Activated CD4-positive, alpha-beta T cell treated with anti-CD3 and anti-CD28 coated beads, Interleukin-2, amount 50 U/mL, for 1 hour (primary cell): ENCODE data around the gene LCE7A.

Experiments
- DNase-seq: peaks from one replicate; pipeline ENCODE4 v3.0.0-alpha.2; 2020

The LCE7A gene

GRCh38 chr1:152880907-152881306, 21.1 kb downstream of the LCE7A start:
- DNase-seq = no peak

DNA sequence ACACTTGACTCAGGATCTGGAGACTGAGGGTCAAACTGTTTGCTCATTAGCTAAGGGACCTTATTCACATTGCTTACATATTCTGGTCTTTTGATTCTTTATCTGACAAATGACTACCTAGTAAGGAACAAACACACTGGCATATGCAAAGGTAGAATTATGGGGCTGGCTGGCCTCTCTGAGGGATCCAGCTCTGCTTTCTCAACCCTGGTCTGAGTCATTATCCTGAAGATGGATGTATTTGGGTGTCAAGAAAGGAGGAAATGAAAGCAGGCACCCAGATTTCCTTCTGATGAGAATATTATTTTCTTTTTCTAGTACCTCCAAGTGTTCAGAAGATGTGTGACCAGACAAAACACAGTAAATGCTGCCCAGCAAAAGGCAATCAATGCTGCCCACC, 24.3 kb downstream of the LCE7A start:
- no peak for DNase-seq

GRCh38 chr1:152884506-152884905, 24.7 kb downstream of the LCE7A start:
- DNase-seq = no peak

- no peak for DNase-seq
These were observed 25.3 kb downstream of the LCE7A start for GRCh38 chr1:152884966-152885624.

- no peak for DNase-seq
These were observed 26.3 kb downstream of the LCE7A start for GRCh38 chr1:152886085-152886484.

GRCh38 chr1:152886758-152887409, 27.1 kb downstream of the LCE7A start:
- no peak for DNase-seq

GRCh38 chr1:152888126-152888525, 28.3 kb downstream of the LCE7A start:
- DNase-seq = no peak

DNA sequence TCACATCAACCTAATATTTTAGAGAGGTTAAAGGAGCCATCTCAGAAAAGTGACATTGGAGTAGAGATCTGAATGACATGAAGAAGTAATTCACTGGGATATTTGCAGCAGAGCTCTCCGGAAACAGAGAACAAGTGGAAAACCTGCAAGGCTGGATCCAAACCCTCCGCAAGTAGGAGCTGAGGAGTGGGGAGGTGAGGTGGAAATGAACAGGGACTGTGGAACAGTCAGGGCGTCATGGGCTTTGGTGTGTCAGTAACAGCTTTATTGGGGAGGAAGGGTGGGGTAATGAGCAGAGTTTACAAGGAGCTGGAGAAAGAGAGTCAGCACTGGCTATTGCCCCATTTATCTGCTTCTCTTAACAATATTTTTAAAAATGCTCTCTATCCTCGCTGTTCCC, 39.2 kb downstream of the LCE7A start:
- DNase-seq = no peak

DNA sequence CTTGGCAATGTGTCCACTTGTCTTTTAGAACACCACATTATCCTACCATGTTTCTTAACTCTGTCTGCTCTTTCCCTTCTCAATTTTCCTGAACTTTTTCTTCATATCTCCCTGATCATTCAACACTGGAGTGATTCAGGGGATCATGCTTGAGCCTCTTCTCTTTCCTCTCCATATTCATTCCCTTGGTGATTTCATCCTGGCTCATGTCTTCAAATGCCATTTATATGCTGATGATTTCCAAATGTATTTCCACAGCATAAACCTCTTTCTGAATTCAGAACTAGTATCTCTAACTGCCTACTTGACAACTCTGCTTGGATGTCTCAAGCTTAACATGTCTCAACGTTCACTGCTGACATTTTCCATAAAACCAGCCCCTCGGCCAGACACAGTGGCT, 40.1 kb downstream of the LCE7A start:
- no peak for DNase-seq

GRCh38 chr1:152901631-152902030, 41.8 kb downstream of the LCE7A start:
- no peak for DNase-seq

DNA sequence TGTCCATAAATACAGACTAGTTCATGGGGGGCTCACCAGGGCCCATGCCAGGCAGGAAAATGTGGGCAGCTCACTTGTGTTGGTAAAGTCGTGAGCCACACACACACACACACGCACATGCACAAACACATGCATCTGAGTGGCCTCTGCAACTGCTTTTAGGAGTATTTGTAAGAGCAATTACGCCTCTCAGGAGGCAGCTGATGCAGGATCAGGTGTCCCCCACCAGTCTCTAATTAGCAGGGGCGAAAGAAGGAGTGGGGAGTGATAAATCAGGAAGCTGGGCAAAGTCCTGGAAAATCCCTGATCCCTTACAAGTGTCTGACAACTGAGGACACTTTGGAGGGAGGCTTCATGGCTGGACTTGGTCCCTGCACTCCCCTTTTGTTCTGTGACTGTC, 42.8 kb downstream of the LCE7A start:
- DNase-seq = no peak

DNA sequence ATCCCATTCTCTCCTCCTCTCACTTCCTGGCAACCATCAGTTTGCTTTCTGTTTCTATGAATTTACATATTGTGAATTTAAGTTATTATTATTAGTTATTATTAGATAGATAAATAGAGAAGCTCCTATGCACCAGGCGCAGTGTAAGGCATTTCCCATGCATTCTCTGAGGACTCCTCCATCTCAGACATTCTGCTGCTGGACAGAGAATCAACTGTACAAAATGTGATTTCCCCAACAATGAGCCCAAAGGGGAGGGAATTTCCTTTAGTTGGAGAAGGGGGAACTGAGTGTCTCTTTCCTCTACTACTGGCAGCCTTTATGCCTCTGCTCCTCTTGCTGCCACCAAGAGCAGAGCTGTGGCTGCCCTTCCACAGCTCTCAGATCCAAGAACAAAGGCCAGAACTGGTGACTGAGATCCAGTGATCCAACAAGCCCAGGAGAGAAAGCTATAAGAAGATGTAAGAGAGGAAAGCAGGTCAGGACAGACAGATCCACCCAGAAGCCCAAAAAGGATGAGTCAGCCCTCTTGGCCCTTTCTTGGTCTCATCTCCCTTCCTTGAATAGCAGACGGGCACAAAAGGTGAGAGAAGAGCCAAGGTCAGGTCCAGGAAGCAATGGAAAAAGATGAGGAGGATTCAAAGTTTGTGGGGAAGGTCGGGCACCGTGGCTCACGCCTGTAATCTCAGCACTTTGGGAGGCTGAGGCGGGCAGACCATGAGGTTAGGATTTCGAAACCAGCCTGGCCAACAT, 45.1 kb downstream of the LCE7A start:
- no peak for DNase-seq

DNA sequence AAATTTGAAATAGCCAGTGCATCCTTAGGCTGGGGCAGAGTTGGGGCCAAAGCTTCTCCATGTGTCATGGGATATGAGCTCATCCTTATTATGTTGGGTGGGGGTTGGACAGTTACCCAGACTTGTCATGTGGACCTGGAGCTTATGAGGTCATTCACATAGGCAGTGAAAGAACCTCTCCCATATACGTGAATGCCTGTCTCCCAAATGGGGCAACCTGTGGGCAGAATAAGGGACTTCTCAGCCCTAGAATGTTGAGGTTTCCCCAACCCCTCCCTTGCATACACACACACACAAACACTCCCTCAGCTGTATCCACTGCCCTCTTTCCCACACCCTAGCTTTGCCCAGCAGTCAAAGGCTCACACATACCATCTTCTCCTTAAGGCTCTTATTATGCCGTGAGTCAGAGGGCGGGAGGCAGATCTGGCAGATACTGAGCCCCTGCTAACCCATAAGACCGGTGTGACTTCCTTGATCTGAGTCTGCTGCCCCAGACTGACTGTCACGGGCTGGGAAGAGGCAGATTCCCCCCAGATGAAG, 46.3 kb downstream of the LCE7A start:
- DNase-seq = no peak

DNA sequence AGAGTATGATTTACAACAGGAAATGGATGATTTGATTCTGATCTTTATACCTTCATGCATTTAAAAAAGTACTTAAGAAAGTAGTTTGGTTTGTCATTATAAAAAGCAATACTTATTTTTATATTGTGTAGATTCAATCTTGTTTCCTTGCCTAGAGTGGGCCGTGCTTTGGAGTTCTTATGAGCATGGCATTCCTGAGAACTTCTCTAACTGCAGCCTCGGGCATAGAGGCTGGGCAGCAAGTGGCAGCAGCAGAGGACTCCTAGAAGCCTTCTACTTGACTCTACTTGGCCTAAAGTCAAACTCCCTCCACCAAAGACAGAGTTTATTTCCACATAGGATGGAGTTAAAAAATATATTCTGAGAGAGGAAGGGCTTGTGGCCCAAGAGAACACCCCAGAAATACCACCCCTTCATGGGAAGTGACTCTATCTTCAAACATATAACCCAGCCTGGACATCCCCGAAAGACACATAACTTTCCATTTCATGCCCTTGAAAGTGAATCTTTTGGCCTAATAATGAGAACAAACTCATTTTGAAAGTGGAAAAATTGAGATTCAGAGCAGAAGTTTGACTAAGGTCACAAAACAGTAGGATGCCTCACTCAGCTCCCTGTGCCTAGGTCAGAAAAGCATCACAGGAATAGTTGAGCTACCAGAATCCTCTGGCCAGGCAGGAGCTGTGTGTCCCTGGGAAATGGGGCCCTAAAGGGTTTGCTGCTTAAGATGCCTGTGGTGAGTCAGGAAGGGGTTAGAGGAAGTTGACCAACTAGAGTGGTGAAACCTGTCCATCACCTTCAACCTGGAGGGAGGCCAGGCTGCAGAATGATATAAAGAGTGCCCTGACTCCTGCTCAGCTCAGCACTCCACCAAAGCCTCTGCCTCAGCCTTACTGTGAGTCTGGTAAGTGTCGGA, 48.1 kb downstream of the LCE7A start, which contains the start of gene IVL:
TSS of gene IVL (plus strand) at position 861 of the 916 bp plus-strand sequence. CDS start 1,252 bp downstream, outside the sequence.
- no peak for DNase-seq

- no peak for DNase-seq
These were observed 49.4 kb downstream of the LCE7A start for GRCh38 chr1:152909206-152909605.
